ENCODE data around the gene SRRT.

GRCh38 chr7:100892364-100893317 lies 17.7 kb downstream of the SRRT start:
- TF ChIP-seq GATA2 (IDR thresholded peaks at IDR 0.05; ENCODE audit: low read depth, low read length) (no peak), GATA3 (IDR thresholded peaks at IDR 0.05; ENCODE audit: low read depth, low read length) (no peak)
